HG02840 (cell line): ENCODE measurements around the gene TRIM5.
A peak's percentile ranks its signal among the peaks of the same experiment; 100 is the strongest.

Experiments used
- ATAC-seq: cut with Tn5 transposase; IDR thresholded peaks from one replicate; pipeline ENCODE4 v1.9.1; 2021; ENCODE audit warnings: mild to moderate bottlenecking, moderate library complexity, moderate number of reproducible peaks; ENCODE audit not compliant: unreplicated experiment, low FRiP score

TRIM5 gene

GRCh38 chr11:5631417-5631816, 53.5 kb downstream of the TRIM5 start:
- peak; percentile 19 for ATAC-seq

DNA sequence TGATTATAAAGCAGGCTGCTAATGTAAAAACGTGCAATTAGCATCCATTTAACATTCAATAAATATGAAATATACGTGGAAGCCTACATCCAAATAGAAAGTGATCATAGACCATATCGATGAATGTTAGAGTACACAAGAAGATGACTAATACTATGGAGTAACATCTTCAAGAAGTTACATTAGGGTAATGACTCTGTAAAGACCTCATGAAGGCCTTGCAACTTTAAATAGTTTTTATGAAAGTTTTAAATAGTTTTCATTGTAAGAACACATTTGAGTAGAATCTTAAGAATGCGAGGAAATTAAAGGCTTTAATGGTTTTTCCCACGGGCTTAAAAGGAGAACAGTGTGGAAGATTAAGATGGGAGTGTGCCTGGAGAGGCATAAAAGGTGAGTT, 58.7 kb downstream of the TRIM5 start:
- no peak for ATAC-seq

- no peak for ATAC-seq
Observed at GRCh38 chr11:5625281-5625680, 59.6 kb downstream of the TRIM5 start.

DNA sequence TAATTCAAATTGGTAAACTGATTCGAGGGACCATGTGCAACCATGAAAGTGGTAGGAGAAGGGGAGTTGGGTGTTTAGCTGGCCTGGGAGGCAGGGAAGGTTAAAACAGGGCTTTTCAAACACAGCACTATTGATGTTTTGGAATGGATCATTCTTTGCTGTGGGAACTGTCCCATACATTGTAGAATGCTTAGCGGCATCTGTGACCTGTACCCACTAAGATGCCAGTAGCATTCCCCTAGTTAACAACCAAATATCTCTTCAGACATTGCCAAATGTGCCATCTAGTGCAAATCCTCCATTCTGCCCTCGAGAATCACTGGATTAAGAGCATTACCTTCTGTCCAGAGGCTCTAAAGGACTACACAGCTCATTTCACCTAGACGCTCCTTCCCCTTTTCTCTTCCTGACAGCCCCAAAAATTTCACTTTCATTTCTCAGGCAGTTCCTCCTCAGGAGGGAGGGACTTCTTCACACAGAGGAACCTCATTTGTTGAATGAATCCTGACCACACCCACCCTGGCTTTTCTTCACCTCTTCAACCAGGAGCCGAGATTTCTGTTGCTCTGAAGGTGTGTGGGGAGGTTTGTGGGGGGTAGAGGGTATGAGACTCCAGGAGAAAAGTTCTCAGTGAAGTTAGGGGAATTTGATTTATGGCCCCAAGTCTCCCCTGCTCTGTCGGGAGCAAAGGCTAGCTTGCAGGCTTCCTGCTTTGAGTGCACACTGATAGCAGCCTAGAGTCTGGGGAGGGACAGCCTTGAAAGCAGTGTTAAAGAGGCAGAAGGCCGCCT, 60.2 kb downstream of the TRIM5 start, which contains the start of gene TRIM34:
Gene TRIM34, plus strand, starts transcription at position 513 of the 791 bp plus-strand sequence. CDS start 7,331 bp downstream, outside the sequence.
- ATAC-seq: peak; percentile 98

DNA sequence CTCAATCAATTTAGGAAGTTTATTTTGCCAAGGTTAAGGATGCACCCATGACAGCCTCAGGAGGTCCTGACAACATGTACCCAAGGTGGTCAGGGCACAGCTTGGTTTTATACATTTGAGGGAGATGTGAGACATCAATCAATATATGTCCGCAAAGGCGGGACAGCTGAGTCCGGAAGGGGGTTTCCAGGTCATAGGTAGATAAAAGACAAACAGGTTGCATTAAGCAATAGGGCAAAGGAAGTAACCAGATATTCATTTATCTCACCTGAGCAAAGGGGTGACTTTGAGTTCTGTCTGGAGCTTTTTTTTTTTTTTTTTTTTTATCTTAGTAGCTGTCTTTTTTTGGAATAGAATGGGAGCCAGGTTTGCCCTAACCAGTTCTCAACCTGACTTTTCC, 62.1 kb downstream of the TRIM5 start:
- no peak for ATAC-seq

DNA sequence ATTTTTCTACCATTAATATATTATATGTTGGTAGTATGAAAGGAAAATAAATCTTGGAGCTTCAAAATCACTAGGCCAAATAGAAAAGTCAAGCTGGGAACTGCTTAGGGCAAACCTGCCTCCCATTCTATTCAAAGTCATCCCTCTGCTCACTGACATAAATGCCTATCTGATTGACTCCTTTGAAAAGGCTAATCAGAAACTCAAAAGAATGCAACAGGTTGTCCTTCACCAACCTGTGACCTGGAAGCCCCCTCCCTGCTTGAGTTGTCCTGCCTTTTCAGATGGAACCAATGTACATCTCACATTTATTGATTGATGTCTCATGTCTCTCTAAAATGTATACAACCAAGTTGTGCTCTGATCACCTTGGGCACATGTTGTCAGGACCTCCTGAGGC, 63.3 kb downstream of the TRIM5 start:
- ATAC-seq: no peak

DNA sequence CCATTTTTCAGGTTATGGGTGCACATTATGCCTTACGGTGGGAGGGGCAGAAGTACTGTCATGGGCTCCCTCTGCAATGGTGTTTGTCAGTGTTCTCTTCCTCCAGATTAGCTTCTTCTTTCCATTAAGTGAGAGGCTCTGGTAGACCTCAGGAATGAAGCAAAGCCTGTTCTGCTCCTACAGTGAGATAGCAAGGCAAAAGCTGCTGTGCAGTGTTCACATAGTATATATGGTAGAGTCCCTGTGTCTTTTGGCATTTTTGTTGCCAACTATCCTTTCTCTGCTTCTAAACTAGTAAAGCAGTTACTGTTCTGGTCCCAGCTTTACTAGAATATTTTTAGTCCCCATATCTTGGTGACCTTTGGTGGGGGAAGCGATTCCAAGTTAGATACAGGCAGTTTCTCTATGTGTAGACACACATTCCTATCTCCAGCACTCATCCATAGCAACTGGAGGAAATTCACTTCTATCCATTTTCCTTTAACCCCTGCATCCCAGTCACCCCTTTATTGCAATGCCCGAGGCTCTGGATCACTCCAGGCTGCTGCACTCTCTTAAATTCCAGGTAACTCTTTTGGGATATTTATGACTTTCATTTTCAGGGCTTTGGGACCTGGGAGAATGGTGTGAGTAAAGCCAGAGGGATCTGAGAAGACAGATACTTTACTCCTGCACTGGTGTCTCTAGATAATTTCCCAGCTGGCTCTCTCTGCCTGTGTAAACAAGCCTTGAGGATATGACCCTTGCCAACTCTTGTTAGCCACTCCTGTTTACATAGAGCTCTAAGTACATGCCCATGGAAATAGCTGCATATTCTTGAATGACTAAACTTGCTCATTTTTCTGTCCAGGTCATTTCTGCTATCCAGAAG, 64.0 kb downstream of the TRIM5 start:
- ATAC-seq: no peak

GRCh38 chr11:5618807-5619206, 66.1 kb downstream of the TRIM5 start:
- ATAC-seq: no peak
